ENCODE measurements around the gene SLMAP.

The SLMAP gene

GRCh38 chr3:57730682-57731081, 25.4 kb upstream of the SLMAP start:
- WGBS, result 88% methylated on average over 2 of the region's 3 CpGs
- no peaks in the 10 kb centered on the region for H3K4me1 ChIP-seq (ENCODE audit: insufficient read depth, low read length)
- no peak overlapping the region for H3K27ac ChIP-seq (ENCODE audit: low read depth, low read length)
- H3K4me3 ChIP-seq (ENCODE audit: low read length), result no peak overlapping the region
- no peaks in the 10 kb centered on the region for H3K27me3 ChIP-seq (ENCODE audit: insufficient read depth, low read length)
- no peaks in the 10 kb centered on the region for H3K36me3 ChIP-seq (ENCODE audit: insufficient read depth, low read length)
- no peak overlapping the region for H3K9ac ChIP-seq (ENCODE audit: low read depth, low read length)
- H3K9me3 ChIP-seq (ENCODE audit: insufficient read depth, low read depth, low read length), result no peaks in the 10 kb centered on the region

GRCh38 chr3:57731311-57731710, 24.8 kb upstream of the SLMAP start:
- 91% methylated on average over 1 of the region's 1 CpG for WGBS
- Histone ChIP-seq H3K27ac (ENCODE audit: low read depth, low read length) (no peak overlapping the region), H3K9me3 (ENCODE audit: insufficient read depth, low read depth, low read length) (no peaks in the 10 kb centered on the region), H3K36me3 (ENCODE audit: insufficient read depth, low read length) (no peaks in the 10 kb centered on the region), H3K9ac (ENCODE audit: low read depth, low read length) (no peak overlapping the region), H3K4me3 (ENCODE audit: low read length) (no peak overlapping the region), H3K4me1 (ENCODE audit: insufficient read depth, low read length) (no peaks in the 10 kb centered on the region), H3K27me3 (ENCODE audit: insufficient read depth, low read length) (no peaks in the 10 kb centered on the region)

GRCh38 chr3:57733790-57734189, 22.3 kb upstream of the SLMAP start:
- H3K27ac ChIP-seq (ENCODE audit: low read depth, low read length), result no peak overlapping the region
- H3K4me1 ChIP-seq (ENCODE audit: insufficient read depth, low read length), result no peaks in the 10 kb centered on the region
- no peak overlapping the region for H3K4me3 ChIP-seq (ENCODE audit: low read length)
- 89% methylated on average over 2 of the region's 2 CpGs for WGBS
- no peak overlapping the region for H3K9ac ChIP-seq (ENCODE audit: low read depth, low read length)
- no peaks in the 10 kb centered on the region for H3K36me3 ChIP-seq (ENCODE audit: insufficient read depth, low read length)
- H3K9me3 ChIP-seq (ENCODE audit: insufficient read depth, low read depth, low read length), result no peaks in the 10 kb centered on the region
- no peaks in the 10 kb centered on the region for H3K27me3 ChIP-seq (ENCODE audit: insufficient read depth, low read length)

- Histone ChIP-seq H3K9ac (ENCODE audit: low read depth, low read length) (no peak overlapping the region), H3K27me3 (ENCODE audit: insufficient read depth, low read length) (no peaks in the 10 kb centered on the region), H3K36me3 (ENCODE audit: insufficient read depth, low read length) (no peaks in the 10 kb centered on the region), H3K4me3 (ENCODE audit: low read length) (no peak overlapping the region), H3K27ac (ENCODE audit: low read depth, low read length) (no peak overlapping the region), H3K4me1 (ENCODE audit: insufficient read depth, low read length) (no peaks in the 10 kb centered on the region), H3K9me3 (ENCODE audit: insufficient read depth, low read depth, low read length) (no peaks in the 10 kb centered on the region)
- 72% methylated on average over 1 of the region's 2 CpGs for WGBS
Observed at GRCh38 chr3:57735405-57735804, 20.7 kb upstream of the SLMAP start.

- H3K27me3 ChIP-seq (ENCODE audit: insufficient read depth, low read length), result no peaks in the 10 kb centered on the region
- WGBS, result 94% methylated on average over 6 of the region's 7 CpGs
- no peaks in the 10 kb centered on the region for H3K9me3 ChIP-seq (ENCODE audit: insufficient read depth, low read depth, low read length)
- H3K4me1 ChIP-seq (ENCODE audit: insufficient read depth, low read length), result no peaks in the 10 kb centered on the region
- H3K4me3 ChIP-seq (ENCODE audit: low read length), result no peak overlapping the region
- no peaks in the 10 kb centered on the region for H3K36me3 ChIP-seq (ENCODE audit: insufficient read depth, low read length)
- no peak overlapping the region for H3K27ac ChIP-seq (ENCODE audit: low read depth, low read length)
- no peak overlapping the region for H3K9ac ChIP-seq (ENCODE audit: low read depth, low read length)
Observed at GRCh38 chr3:57737840-57738239, 18.3 kb upstream of the SLMAP start.

GRCh38 chr3:57738391-57738790, 17.7 kb upstream of the SLMAP start:
- Histone ChIP-seq H3K4me3 (ENCODE audit: low read length) (no peak overlapping the region), H3K9ac (ENCODE audit: low read depth, low read length) (no peak overlapping the region)
- 93% methylated on average over 5 of the region's 5 CpGs for WGBS

GRCh38 chr3:57740027-57740426, 16.1 kb upstream of the SLMAP start:
- H3K9me3 ChIP-seq (ENCODE audit: insufficient read depth, low read depth, low read length), result no peaks in the 10 kb centered on the region
- H3K27ac ChIP-seq (ENCODE audit: low read depth, low read length), result no peak overlapping the region
- no peaks in the 10 kb centered on the region for H3K27me3 ChIP-seq (ENCODE audit: insufficient read depth, low read length)
- WGBS, result 93% methylated on average over 4 of the region's 5 CpGs
- H3K36me3 ChIP-seq (ENCODE audit: insufficient read depth, low read length), result no peaks in the 10 kb centered on the region
- no peak overlapping the region for H3K9ac ChIP-seq (ENCODE audit: low read depth, low read length)
- no peak overlapping the region for H3K4me3 ChIP-seq (ENCODE audit: low read length)
- no peaks in the 10 kb centered on the region for H3K4me1 ChIP-seq (ENCODE audit: insufficient read depth, low read length)

More at GRCh38 chr3:57738391-57738790, 17.7 kb upstream of the SLMAP start:
- Histone ChIP-seq H3K27ac (ENCODE audit: low read depth, low read length) (no peak overlapping the region), H3K36me3 (ENCODE audit: insufficient read depth, low read length) (no peaks in the 10 kb centered on the region), H3K4me1 (ENCODE audit: insufficient read depth, low read length) (no peaks in the 10 kb centered on the region), H3K27me3 (ENCODE audit: insufficient read depth, low read length) (no peaks in the 10 kb centered on the region), H3K9me3 (ENCODE audit: insufficient read depth, low read depth, low read length) (no peaks in the 10 kb centered on the region)

- H3K4me3 ChIP-seq (ENCODE audit: low read length), result no peak overlapping the region
- no peaks in the 10 kb centered on the region for H3K36me3 ChIP-seq (ENCODE audit: insufficient read depth, low read length)
- no peak overlapping the region for H3K9ac ChIP-seq (ENCODE audit: low read depth, low read length)
- WGBS, result 90% methylated on average over 1 of the region's 1 CpG
- H3K9me3 ChIP-seq (ENCODE audit: insufficient read depth, low read depth, low read length), result no peaks in the 10 kb centered on the region
- H3K27me3 ChIP-seq (ENCODE audit: insufficient read depth, low read length), result no peaks in the 10 kb centered on the region
- H3K4me1 ChIP-seq (ENCODE audit: insufficient read depth, low read length), result no peaks in the 10 kb centered on the region
- H3K27ac ChIP-seq (ENCODE audit: low read depth, low read length), result no peak overlapping the region
Observed at GRCh38 chr3:57743496-57743895, 12.6 kb upstream of the SLMAP start.

GRCh38 chr3:57745101-57745500, 11.0 kb upstream of the SLMAP start:
- H3K4me1 ChIP-seq (ENCODE audit: insufficient read depth, low read length), result no peaks in the 10 kb centered on the region
- no peaks in the 10 kb centered on the region for H3K27me3 ChIP-seq (ENCODE audit: insufficient read depth, low read length)
- WGBS, result 97% methylated on average over 3 of the region's 3 CpGs
- no peak overlapping the region for H3K9ac ChIP-seq (ENCODE audit: low read depth, low read length)
- no peaks in the 10 kb centered on the region for H3K9me3 ChIP-seq (ENCODE audit: insufficient read depth, low read depth, low read length)
- H3K36me3 ChIP-seq (ENCODE audit: insufficient read depth, low read length), result no peaks in the 10 kb centered on the region
- H3K27ac ChIP-seq (ENCODE audit: low read depth, low read length), result no peak overlapping the region
- H3K4me3 ChIP-seq (ENCODE audit: low read length), result no peak overlapping the region

GRCh38 chr3:57746156-57747010, 9.7 kb upstream of the SLMAP start:
- WGBS, result 96% methylated on average over 17 of the region's 17 CpGs
- Histone ChIP-seq H3K27me3 (ENCODE audit: insufficient read depth, low read length) (no peaks in the 10 kb centered on the region), H3K9ac (ENCODE audit: low read depth, low read length) (no peak overlapping the region), H3K27ac (ENCODE audit: low read depth, low read length) (no peak overlapping the region), H3K36me3 (ENCODE audit: insufficient read depth, low read length) (no peaks in the 10 kb centered on the region), H3K4me3 (ENCODE audit: low read length) (no peak overlapping the region), H3K9me3 (ENCODE audit: insufficient read depth, low read depth, low read length) (no peaks in the 10 kb centered on the region), H3K4me1 (ENCODE audit: insufficient read depth, low read length) (no peaks in the 10 kb centered on the region)

- Histone ChIP-seq H3K4me3 (ENCODE audit: low read length) (no peak overlapping the region), H3K4me1 (ENCODE audit: insufficient read depth, low read length) (peaks cover 5% of the 10 kb centered on the region; the same call in 1 of the 2 replicates), H3K27me3 (ENCODE audit: insufficient read depth, low read length) (no peaks in the 10 kb centered on the region), H3K36me3 (ENCODE audit: insufficient read depth, low read length) (no peaks in the 10 kb centered on the region), H3K9ac (ENCODE audit: low read depth, low read length) (no peak overlapping the region), H3K27ac (ENCODE audit: low read depth, low read length) (no peak overlapping the region), H3K9me3 (ENCODE audit: insufficient read depth, low read depth, low read length) (no peaks in the 10 kb centered on the region)
- 95% methylated on average over 9 of the region's 9 CpGs for WGBS
Observed at GRCh38 chr3:57749542-57749941, 6.6 kb upstream of the SLMAP start.
